ENCODE data around the gene OR5AN1.

DNA sequence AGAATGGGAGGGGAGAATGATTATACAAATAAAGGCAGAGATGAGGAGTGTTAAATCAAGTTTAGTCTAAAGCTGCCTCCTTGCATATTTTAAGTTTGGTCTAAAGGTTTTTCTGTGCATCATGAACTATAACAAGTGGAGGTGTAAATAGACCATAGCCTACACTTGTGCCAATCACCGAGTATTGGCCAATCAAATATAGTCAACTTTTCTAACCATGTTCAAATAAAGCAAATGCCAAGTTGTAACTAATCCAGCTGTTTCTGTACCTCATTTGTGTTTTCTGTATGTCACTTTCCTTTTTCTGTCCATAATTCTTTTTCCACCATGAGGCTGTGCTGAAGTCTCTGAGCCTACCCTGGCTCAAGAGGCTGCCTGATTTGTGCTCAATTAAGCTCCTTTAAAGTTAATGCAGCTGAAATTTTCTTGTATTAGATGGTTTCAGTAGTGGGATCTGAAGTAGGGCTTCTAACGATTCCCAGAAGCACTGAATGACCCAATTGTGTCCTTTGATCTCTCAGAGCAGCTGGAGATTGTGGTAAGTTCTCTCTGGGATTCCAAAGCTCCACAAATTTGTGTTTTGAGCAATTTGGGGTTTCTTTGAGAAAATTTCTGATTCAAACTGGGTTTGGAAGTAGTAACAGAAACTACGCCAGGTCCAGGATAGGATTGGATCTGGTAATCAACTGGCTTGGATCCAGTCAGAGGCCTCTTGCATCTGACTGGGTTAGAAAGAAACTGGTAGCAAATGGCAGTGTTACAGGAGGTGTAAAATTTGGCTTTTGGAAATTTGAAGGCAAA, 42.0 kb downstream of the OR5AN1 start:
- TF ChIP-seq, protein P1, sequence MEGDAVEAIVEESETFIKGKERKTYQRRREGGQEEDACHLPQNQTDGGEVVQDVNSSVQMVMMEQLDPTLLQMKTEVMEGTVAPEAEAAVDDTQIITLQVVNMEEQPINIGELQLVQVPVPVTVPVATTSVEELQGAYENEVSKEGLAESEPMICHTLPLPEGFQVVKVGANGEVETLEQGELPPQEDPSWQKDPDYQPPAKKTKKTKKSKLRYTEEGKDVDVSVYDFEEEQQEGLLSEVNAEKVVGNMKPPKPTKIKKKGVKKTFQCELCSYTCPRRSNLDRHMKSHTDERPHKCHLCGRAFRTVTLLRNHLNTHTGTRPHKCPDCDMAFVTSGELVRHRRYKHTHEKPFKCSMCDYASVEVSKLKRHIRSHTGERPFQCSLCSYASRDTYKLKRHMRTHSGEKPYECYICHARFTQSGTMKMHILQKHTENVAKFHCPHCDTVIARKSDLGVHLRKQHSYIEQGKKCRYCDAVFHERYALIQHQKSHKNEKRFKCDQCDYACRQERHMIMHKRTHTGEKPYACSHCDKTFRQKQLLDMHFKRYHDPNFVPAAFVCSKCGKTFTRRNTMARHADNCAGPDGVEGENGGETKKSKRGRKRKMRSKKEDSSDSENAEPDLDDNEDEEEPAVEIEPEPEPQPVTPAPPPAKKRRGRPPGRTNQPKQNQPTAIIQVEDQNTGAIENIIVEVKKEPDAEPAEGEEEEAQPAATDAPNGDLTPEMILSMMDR (IDR thresholded peaks at IDR 0.05): no peak
- TF ChIP-seq POLR2A (IDR thresholded peaks at IDR 0.05): no peak
